Neural progenitor cell (in vitro differentiated cells): Measurements from ENCODE around the gene POU3F3. TPM values are rescaled to one million over a fixed set of nuclear protein-coding genes. Genes with fewer than 3 reads are reported as not detected.

Experiments
- DNase-seq: peaks from one replicate; pipeline ENCODE4 v3.0.0-alpha.2; 2016; ENCODE audit warnings: low spot score
- H2AFZ ChIP-seq: fragments of 200-600 bp; sonication (generic); replicated peaks from 2 replicates; pipeline ENCODE4 v1.6.1; 2016; ENCODE audit warnings: antibody characterized with exemption
- H3F3A ChIP-seq: fragments of 200-600 bp; sonication (generic); 2 replicates; pipeline ENCODE4 v1.6.1; 2016; ENCODE audit warnings: antibody characterized with exemption, low read depth
- H3K27ac ChIP-seq: fragments of 200-600 bp; sonication (generic); 2 replicates; pipeline ENCODE4 v1.5.1; 2016; ENCODE audit warnings: mild to moderate bottlenecking
- H3K27me3 ChIP-seq: fragments of 200-600 bp; sonication (generic); 2 replicates; pipeline ENCODE4 v1.6.1; 2016; ENCODE audit warnings: mild to moderate bottlenecking, moderate library complexity
- H3K36me3 ChIP-seq: fragments of 200-600 bp; sonication (generic); 2 replicates; pipeline ENCODE4 v1.5.1; 2016
- H3K4me1 ChIP-seq: fragments of 200-600 bp; sonication (generic); 2 replicates; pipeline ENCODE4 v1.6.1; 2016; ENCODE audit warnings: mixed run types
- H3K4me2 ChIP-seq: fragments of 200-600 bp; sonication (generic); 2 replicates; pipeline ENCODE4 v1.6.1; 2016
- H3K4me3 ChIP-seq: fragments of 200-600 bp; sonication (generic); 2 replicates; pipeline ENCODE4 v1.5.1; 2016
- H3K79me2 ChIP-seq: fragments of 200-600 bp; sonication (generic); 2 replicates; pipeline ENCODE4 v1.6.1; 2016; ENCODE audit warnings: low read depth
- H3K9ac ChIP-seq: fragments of 200-600 bp; sonication (generic); 2 replicates; pipeline ENCODE4 v1.6.1; 2016
- H3K9me3 ChIP-seq: fragments of 200-600 bp; sonication (generic); 2 replicates; pipeline ENCODE4 v1.5.1; 2016; ENCODE audit warnings: low read depth
- H4K20me1 ChIP-seq: fragments of 200-600 bp; sonication (generic); 2 replicates; pipeline ENCODE4 v1.6.1; 2016; ENCODE audit warnings: low read depth
- H3K27ac Mint-ChIP-seq: 3 replicates; pipeline ENCODE4 v1.8.0; 2021; ENCODE audit warnings: mixed read lengths
- H3K27me3 Mint-ChIP-seq: 2 replicates; pipeline ENCODE4 v1.8.0; 2022; ENCODE audit warnings: low read depth, mild to moderate bottlenecking, inconsistent platforms, moderate library complexity, mixed read lengths; ENCODE audit not compliant: insufficient read depth
- H3K36me3 Mint-ChIP-seq: 3 replicates; pipeline ENCODE4 v1.8.0; 2021; ENCODE audit warnings: mixed read lengths
- H3K4me1 Mint-ChIP-seq: 3 replicates; pipeline ENCODE4 v1.8.0; 2021; ENCODE audit warnings: mixed read lengths
- H3K4me3 Mint-ChIP-seq: 3 replicates; pipeline ENCODE4 v1.8.0; 2021; ENCODE audit warnings: mild to moderate bottlenecking, moderate library complexity, mixed read lengths
- H3K9me3 Mint-ChIP-seq: 3 replicates; pipeline ENCODE4 v1.8.0; 2020; ENCODE audit warnings: mixed read lengths
- CTCF ChIP-seq: fragments of 200-600 bp; sonication (generic); IDR thresholded peaks from 2 replicates; pipeline ENCODE4 v1.5.1; 2017; ENCODE audit warnings: antibody characterized with exemption, mild to moderate bottlenecking
- EZH2 ChIP-seq: fragments of 200-600 bp; sonication (generic); IDR thresholded peaks from 2 replicates; pipeline ENCODE4 v1.6.1; 2017; ENCODE audit warnings: antibody characterized with exemption, mild to moderate bottlenecking, moderate library complexity
- EZH2phosphoT487 ChIP-seq: fragments of 200-600 bp; sonication (generic); IDR thresholded peaks from 2 replicates; pipeline ENCODE4 v1.6.1; 2017; ENCODE audit warnings: antibody characterized with exemption
- total RNA-seq: library from RNA; depleted of rRNA; stranded (reverse); fragments of >200 nt; gene quantifications from 2 replicates; pipeline ENCODE4 v1.2.3, GENCODE V29; 2015; ENCODE audit warnings: low replicate concordance

Gene POU3F3
- total RNA-seq, 1 donor from 2014 or later, result not detected

- peaks cover 52% of the 10 kb centered on the region for H3K27me3 Mint-ChIP-seq
- peaks cover 86% of the 10 kb centered on the region for H4K20me1 ChIP-seq
- no peak overlapping the region for H2AFZ ChIP-seq
- no peak overlapping the region for H3K9ac ChIP-seq
- peaks cover 47% of the 10 kb centered on the region for H3F3A ChIP-seq
- no peaks in the 10 kb centered on the region for H3K36me3 ChIP-seq
- H3K4me3 Mint-ChIP-seq, result peak overlapping the region; percentile 89
- no peaks in the 10 kb centered on the region for H3K9me3 Mint-ChIP-seq
- H3K4me2 ChIP-seq, result no peak overlapping the region
- no peak overlapping the region for H3K27ac ChIP-seq
- no peak overlapping the region for H3K4me3 ChIP-seq
- no peaks in the 10 kb centered on the region for H3K79me2 ChIP-seq
- H3K4me1 ChIP-seq, result peaks cover 20% of the 10 kb centered on the region
- H3K9me3 ChIP-seq, result no peaks in the 10 kb centered on the region
- TF ChIP-seq EZH2 (peak; percentile 36), CTCF (no peak), EZH2phosphoT487 (no peak)
- peaks cover 98% of the 10 kb centered on the region for H3K27me3 ChIP-seq
- peaks cover 54% of the 10 kb centered on the region for H3K4me1 Mint-ChIP-seq
- peaks cover 28% of the 10 kb centered on the region for H3K36me3 Mint-ChIP-seq
- H3K27ac Mint-ChIP-seq, result peak overlapping the region; percentile 72
- no peak for DNase-seq
Observed at GRCh38 chr2:104859766-104860450, 6.0 kb downstream of the POU3F3 start.

GRCh38 chr2:104860451-104860790 is 6.5 kb downstream of the POU3F3 start:
- H3K4me3 ChIP-seq, result no peak overlapping the region

GRCh38 chr2:104861351-104862057 is 7.6 kb downstream of the POU3F3 start:
- DNase-seq, result peak; percentile 47
- Histone ChIP-seq H2AFZ (no peak overlapping the region), H3K27ac (no peak overlapping the region), H3K9me3 (no peaks in the 10 kb centered on the region), H4K20me1 (peaks cover 98% of the 10 kb centered on the region), H3K9ac (no peak overlapping the region), H3F3A (peaks cover 53% of the 10 kb centered on the region), H3K36me3 (no peaks in the 10 kb centered on the region), H3K27me3 (peaks cover 100% of the 10 kb centered on the region), H3K4me3 (peak overlapping the region; percentile 41), H3K4me2 (peak overlapping the region; percentile 84), H3K79me2 (no peaks in the 10 kb centered on the region), H3K4me1 (peaks cover 17% of the 10 kb centered on the region)
- Mint-ChIP-seq H3K4me3 (peak overlapping the region; percentile 93), H3K36me3 (peaks cover 28% of the 10 kb centered on the region), H3K4me1 (peaks cover 70% of the 10 kb centered on the region), H3K27ac (peak overlapping the region; percentile 99), H3K27me3 (peaks cover 65% of the 10 kb centered on the region), H3K9me3 (no peaks in the 10 kb centered on the region)
- TF ChIP-seq EZH2 (no peak), EZH2phosphoT487 (no peak), CTCF (no peak)

More at GRCh38 chr2:104860451-104860790, 6.5 kb downstream of the POU3F3 start:
- H3K36me3 Mint-ChIP-seq, result peaks cover 28% of the 10 kb centered on the region
- peaks cover 46% of the 10 kb centered on the region for H3F3A ChIP-seq
- H3K9ac ChIP-seq, result no peak overlapping the region
- peaks cover 91% of the 10 kb centered on the region for H4K20me1 ChIP-seq
- peaks cover 20% of the 10 kb centered on the region for H3K4me1 ChIP-seq
- H3K27me3 ChIP-seq, result peaks cover 99% of the 10 kb centered on the region
- no peak overlapping the region for H3K4me2 ChIP-seq
- peak; percentile 34 for DNase-seq
- peak overlapping the region; percentile 89 for H3K4me3 Mint-ChIP-seq
- H3K9me3 Mint-ChIP-seq, result no peaks in the 10 kb centered on the region
- no peaks in the 10 kb centered on the region for H3K79me2 ChIP-seq
- no peaks in the 10 kb centered on the region for H3K36me3 ChIP-seq
- peak overlapping the region; percentile 72 for H3K27ac Mint-ChIP-seq
- H3K4me1 Mint-ChIP-seq, result peaks cover 59% of the 10 kb centered on the region
- no peak for TF ChIP-seq EZH2phosphoT487
- TF ChIP-seq CTCF, result no peak
- no peak for TF ChIP-seq EZH2
- no peak overlapping the region for H3K27ac ChIP-seq
- peaks cover 56% of the 10 kb centered on the region for H3K27me3 Mint-ChIP-seq
- no peak overlapping the region for H2AFZ ChIP-seq
- no peaks in the 10 kb centered on the region for H3K9me3 ChIP-seq
